ENCODE data around the gene TMPO. TPM values are rescaled to one million over a fixed set of nuclear protein-coding genes. Genes with fewer than 3 reads are reported as not detected.

The TMPO gene
- polyA plus RNA-seq, 1 donor from 2014 or later = 143 TPM

GRCh38 chr12:98490501-98491453 is 24.6 kb upstream of the TMPO start:
- TF ChIP-seq RAD21 (conservative IDR thresholded peaks at IDR 0.05) (peak; percentile 76), CTCF (IDR thresholded peaks at IDR 0.05; ENCODE audit: poor library complexity, severe bottlenecking) (peak; percentile 94), MXI1 (conservative IDR thresholded peaks at IDR 0.05; ENCODE audit: poor library complexity, severe bottlenecking) (peak; percentile 66), TAF1 (IDR thresholded peaks at IDR 0.05; ENCODE audit: low read depth) (peak; percentile 46), POLR2AphosphoS5 (IDR thresholded peaks at IDR 0.05) (peak; percentile 68), EP300 (conservative IDR thresholded peaks at IDR 0.05; ENCODE audit: poor library complexity, severe bottlenecking) (peak; percentile 36), EZH2 (IDR thresholded peaks at IDR 0.05; ENCODE audit: borderline replicate concordance, insufficient read depth, low read length, poor library complexity, severe bottlenecking) (no peak), SMC3 (conservative IDR thresholded peaks at IDR 0.05; ENCODE audit: poor library complexity) (peak; percentile 92)
- TF ChIP-seq, protein P1, sequence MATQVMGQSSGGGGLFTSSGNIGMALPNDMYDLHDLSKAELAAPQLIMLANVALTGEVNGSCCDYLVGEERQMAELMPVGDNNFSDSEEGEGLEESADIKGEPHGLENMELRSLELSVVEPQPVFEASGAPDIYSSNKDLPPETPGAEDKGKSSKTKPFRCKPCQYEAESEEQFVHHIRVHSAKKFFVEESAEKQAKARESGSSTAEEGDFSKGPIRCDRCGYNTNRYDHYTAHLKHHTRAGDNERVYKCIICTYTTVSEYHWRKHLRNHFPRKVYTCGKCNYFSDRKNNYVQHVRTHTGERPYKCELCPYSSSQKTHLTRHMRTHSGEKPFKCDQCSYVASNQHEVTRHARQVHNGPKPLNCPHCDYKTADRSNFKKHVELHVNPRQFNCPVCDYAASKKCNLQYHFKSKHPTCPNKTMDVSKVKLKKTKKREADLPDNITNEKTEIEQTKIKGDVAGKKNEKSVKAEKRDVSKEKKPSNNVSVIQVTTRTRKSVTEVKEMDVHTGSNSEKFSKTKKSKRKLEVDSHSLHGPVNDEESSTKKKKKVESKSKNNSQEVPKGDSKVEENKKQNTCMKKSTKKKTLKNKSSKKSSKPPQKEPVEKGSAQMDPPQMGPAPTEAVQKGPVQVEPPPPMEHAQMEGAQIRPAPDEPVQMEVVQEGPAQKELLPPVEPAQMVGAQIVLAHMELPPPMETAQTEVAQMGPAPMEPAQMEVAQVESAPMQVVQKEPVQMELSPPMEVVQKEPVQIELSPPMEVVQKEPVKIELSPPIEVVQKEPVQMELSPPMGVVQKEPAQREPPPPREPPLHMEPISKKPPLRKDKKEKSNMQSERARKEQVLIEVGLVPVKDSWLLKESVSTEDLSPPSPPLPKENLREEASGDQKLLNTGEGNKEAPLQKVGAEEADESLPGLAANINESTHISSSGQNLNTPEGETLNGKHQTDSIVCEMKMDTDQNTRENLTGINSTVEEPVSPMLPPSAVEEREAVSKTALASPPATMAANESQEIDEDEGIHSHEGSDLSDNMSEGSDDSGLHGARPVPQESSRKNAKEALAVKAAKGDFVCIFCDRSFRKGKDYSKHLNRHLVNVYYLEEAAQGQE (IDR thresholded peaks at IDR 0.05; ENCODE audit: borderline replicate concordance) = peak; percentile 99
- H3K4me3 ChIP-seq (ENCODE audit: low read length) = peak overlapping the region; percentile 54

DNA sequence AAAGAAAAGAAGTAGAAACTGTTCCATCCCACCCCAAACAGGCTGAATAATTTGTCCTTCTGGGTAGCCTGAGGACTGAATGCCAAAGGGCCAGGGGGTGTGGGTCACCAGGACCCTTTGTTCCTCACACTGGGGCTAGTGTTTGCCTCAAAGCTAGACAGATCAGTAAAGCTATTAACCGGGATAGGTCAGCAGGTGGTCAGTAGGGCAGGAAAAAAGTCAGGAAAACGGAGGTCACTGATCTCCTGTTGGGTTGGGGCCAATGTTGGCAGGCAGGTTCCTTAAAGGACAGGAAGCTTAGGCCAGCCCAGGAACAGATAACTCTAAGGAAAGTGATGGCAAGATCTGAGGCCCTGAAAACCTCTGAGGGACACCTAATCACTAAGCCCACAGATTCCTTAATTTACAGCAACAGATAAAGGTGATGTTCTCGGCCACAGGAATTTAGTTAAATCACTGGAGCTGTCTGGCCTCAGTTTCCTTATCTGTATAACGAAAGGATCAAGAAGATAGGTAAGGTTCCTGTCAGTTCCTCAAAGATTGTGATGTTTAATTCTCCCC is 22.7 kb upstream of the TMPO start:
- H3K9me2 ChIP-seq (ENCODE audit: insufficient read depth, low read length) = no peaks in the 10 kb centered on the region
- no peak overlapping the region for H3K4me3 ChIP-seq (ENCODE audit: low read length)

More at GRCh38 chr12:98490501-98491453, 24.6 kb upstream of the TMPO start:
- H3K27ac ChIP-seq (ENCODE audit: low read length) = peak overlapping the region; percentile 79
- peak overlapping the region; percentile 39 for H3K9ac ChIP-seq (ENCODE audit: low read length)
- peak overlapping the region; percentile 41 for H3K4me2 ChIP-seq (ENCODE audit: low read length)
- H3K9me2 ChIP-seq (ENCODE audit: insufficient read depth, low read length) = no peaks in the 10 kb centered on the region
- no peaks in the 10 kb centered on the region for H4K20me1 ChIP-seq (ENCODE audit: insufficient read depth)
- H3K36me3 ChIP-seq (ENCODE audit: insufficient read depth, low read length) = no peaks in the 10 kb centered on the region
- H3K9me3 ChIP-seq (ENCODE audit: low read length) = no peaks in the 10 kb centered on the region
- H3F3A ChIP-seq (ENCODE audit: insufficient read depth, low read length, poor library complexity, severe bottlenecking) = no peaks in the 10 kb centered on the region
- H3K79me2 ChIP-seq (replicated peaks; ENCODE audit: insufficient read depth, low read length) = no peaks in the 10 kb centered on the region
- H3K27me3 ChIP-seq (ENCODE audit: insufficient read depth, low read depth, low read length) = no peaks in the 10 kb centered on the region
- peak overlapping the region; percentile 58 for H2AFZ ChIP-seq (ENCODE audit: low read depth, low read length)

More for the DNA sequence above, 22.7 kb upstream of the TMPO start:
- H3K27me3 ChIP-seq (ENCODE audit: insufficient read depth, low read depth, low read length) = no peaks in the 10 kb centered on the region
- no peaks in the 10 kb centered on the region for H3K79me2 ChIP-seq (replicated peaks; ENCODE audit: insufficient read depth, low read length)
- H4K20me1 ChIP-seq (ENCODE audit: insufficient read depth) = no peaks in the 10 kb centered on the region
- no peak overlapping the region for H3K9ac ChIP-seq (ENCODE audit: low read length)
- no peak overlapping the region for H3K4me2 ChIP-seq (ENCODE audit: low read length)
- H3K9me3 ChIP-seq (ENCODE audit: low read length) = no peaks in the 10 kb centered on the region
- H3K27ac ChIP-seq (ENCODE audit: low read length) = no peak overlapping the region
- no peak overlapping the region for H2AFZ ChIP-seq (ENCODE audit: low read depth, low read length)
- TF ChIP-seq EZH2 (IDR thresholded peaks at IDR 0.05; ENCODE audit: borderline replicate concordance, insufficient read depth, low read length, poor library complexity, severe bottlenecking) = no peak
- no peak for TF ChIP-seq SMC3 (conservative IDR thresholded peaks at IDR 0.05; ENCODE audit: poor library complexity)
- no peak for TF ChIP-seq POLR2AphosphoS5 (IDR thresholded peaks at IDR 0.05)
- no peak for TF ChIP-seq RAD21 (conservative IDR thresholded peaks at IDR 0.05)
- TF ChIP-seq, protein P1 (IDR thresholded peaks at IDR 0.05; ENCODE audit: borderline replicate concordance) = no peak
- TF ChIP-seq TAF1 (IDR thresholded peaks at IDR 0.05; ENCODE audit: low read depth) = no peak
- no peak for TF ChIP-seq MXI1 (conservative IDR thresholded peaks at IDR 0.05; ENCODE audit: poor library complexity, severe bottlenecking)
- no peak for TF ChIP-seq EP300 (conservative IDR thresholded peaks at IDR 0.05; ENCODE audit: poor library complexity, severe bottlenecking)
- no peak for TF ChIP-seq CTCF (IDR thresholded peaks at IDR 0.05; ENCODE audit: poor library complexity, severe bottlenecking)
- no peaks in the 10 kb centered on the region for H3F3A ChIP-seq (ENCODE audit: insufficient read depth, low read length, poor library complexity, severe bottlenecking)
- no peaks in the 10 kb centered on the region for H3K36me3 ChIP-seq (ENCODE audit: insufficient read depth, low read length)

All from neural cell (in vitro differentiated cells).